ENCODE results near the gene CDH4. TPM values are rescaled to one million over a fixed set of nuclear protein-coding genes. Genes with fewer than 3 reads are reported as not detected.

CDH4 gene
- total and polyA plus RNA-seq, 2 of the 8 experiments (the other 6 are each of a cell fraction or from before 2014, with no cell fraction given) = 4.3 to 7.9 TPM

DNA sequence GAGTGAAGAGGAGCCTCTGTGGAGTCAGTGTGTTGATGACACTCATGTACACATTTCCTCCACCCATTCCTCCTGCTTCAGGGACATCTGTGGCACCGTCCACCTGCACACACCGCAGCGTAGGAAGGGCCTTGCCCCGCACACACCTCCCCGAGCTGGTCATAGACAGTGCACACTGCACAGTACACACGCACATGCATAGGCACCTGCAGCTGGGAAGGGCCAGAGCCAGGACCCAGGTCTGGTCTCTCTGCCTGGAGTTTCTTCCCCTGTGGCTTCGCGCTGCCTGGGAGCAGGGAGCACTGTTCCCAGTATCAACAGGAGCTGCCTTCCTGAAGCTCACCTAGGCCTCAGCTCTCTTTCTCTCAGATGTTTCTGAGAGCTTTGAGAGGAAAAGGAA is 473.1 kb downstream of the CDH4 start:
- H3K36me3 ChIP-seq (ENCODE audit: control insufficient read depth in 2 of 4, insufficient read depth in 4 of 4, low read length in 3 of 4) = no peaks in the 10 kb centered on the region; a peak in 1 of 8 replicates

More for the DNA sequence above, 473.1 kb downstream of the CDH4 start:
- no peak overlapping the region for H3K4me2 ChIP-seq (ENCODE audit: insufficient read depth in 1 of 2, low read depth in 2 of 2, low read length in 2 of 2)
- no peak overlapping the region for H4K91ac ChIP-seq (replicated peaks; ENCODE audit: insufficient read length, low read length)
- H3K27ac ChIP-seq (ENCODE audit: low read depth, low read length) = no peak overlapping the region
- no peaks in the 10 kb centered on the region for H3K79me1 ChIP-seq (ENCODE audit: low read depth, low read length)
- H3K79me2 ChIP-seq (ENCODE audit: control insufficient read depth in 1 of 2, insufficient read depth in 2 of 2, low read length in 2 of 2) = no peaks in the 10 kb centered on the region; a peak in 1 of 4 replicates
- peaks cover 2 to 6% (median 3%) of the 10 kb centered on the region in 4 experiments for H3K4me1 ChIP-seq (replicated peaks in 1 of 4; ENCODE audit: control insufficient read depth in 3 of 4, insufficient read depth in 4 of 4, low read length in 3 of 4)
- WGBS, 2 experiments (ENCODE audit: extremely low coverage in 1 of 2, insufficient coverage in 1 of 2, insufficient read length in 1 of 2, insufficient replicate concordance in 2 of 2, low coverage in 1 of 2, low lambda C conversion rate in 2 of 2, missing lambda C conversion rate in 1 of 2) = 92% methylated on average over 6 of the region's 8 CpGs; no CpG with 5 or more reads in 1 of the 2 experiments
- H3K23ac ChIP-seq (ENCODE audit: insufficient read length) = no peak overlapping the region
- peaks cover 3% of the 10 kb centered on the region; the same call in 1 of the 2 replicates for H3K23me2 ChIP-seq (ENCODE audit: low read depth, low read length)
- H2BK120ac ChIP-seq (replicated peaks; ENCODE audit: low read depth, low read length) = no peak overlapping the region
- CTCF ChIA-PET (ENCODE audit: partially characterized antibody) = interaction anchor here (0.6 to 3.6 kb wide), 24 partner anchors 9 to 463 kb away, joined by 3 to 11 read pairs (median 3); no protein-coding TSS in a partner anchor
- no peak overlapping the region for H2AK5ac ChIP-seq (ENCODE audit: low read depth, low read length)
- no peak overlapping the region for H3K18ac ChIP-seq (ENCODE audit: extremely low read depth, low read length)
- peaks cover 0 to 10% of the 10 kb centered on the region in 2 experiments for H4K20me1 ChIP-seq (replicated peaks in 1 of 2; ENCODE audit: control insufficient read depth in 1 of 2, insufficient read depth in 2 of 2, low read length in 2 of 2)
- no peak for TF ChIP-seq FOSL1 (IDR thresholded peaks at IDR 0.05; ENCODE audit: insufficient read depth, low read depth, low read length)
- TF ChIP-seq NRF1 (IDR thresholded peaks at IDR 0.05; ENCODE audit: low read depth, low read length) = no peak
- TF ChIP-seq RAD21 (IDR thresholded peaks at IDR 0.05 in 1 of 2, conservative IDR thresholded peaks at IDR 0.05 in 1 of 2; ENCODE audit: low read depth in 2 of 2, low read length in 2 of 2) = no peak
- no peak for TF ChIP-seq TEAD4 (IDR thresholded peaks at IDR 0.05; ENCODE audit: low read depth, low read length)
- TF ChIP-seq, protein P1, sequence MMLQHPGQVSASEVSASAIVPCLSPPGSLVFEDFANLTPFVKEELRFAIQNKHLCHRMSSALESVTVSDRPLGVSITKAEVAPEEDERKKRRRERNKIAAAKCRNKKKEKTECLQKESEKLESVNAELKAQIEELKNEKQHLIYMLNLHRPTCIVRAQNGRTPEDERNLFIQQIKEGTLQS (IDR thresholded peaks at IDR 0.05; ENCODE audit: insufficient read depth, low read depth, low read length) = no peak
- no peak for TF ChIP-seq BRCA1 (IDR thresholded peaks at IDR 0.05; ENCODE audit: low read depth, low read length)
- no peak for TF ChIP-seq ASH2L (IDR thresholded peaks at IDR 0.05; ENCODE audit: low read length)
- no peak for TF ChIP-seq SP4 (IDR thresholded peaks at IDR 0.05; ENCODE audit: low read length)
- TF ChIP-seq SIN3A (conservative IDR thresholded peaks at IDR 0.05 in 1 of 2, IDR thresholded peaks at IDR 0.05 in 1 of 2; ENCODE audit: low read depth in 1 of 2, low read length in 2 of 2) = no peak
- H2BK20ac ChIP-seq (ENCODE audit: low read length) = no peak overlapping the region
- no peak overlapping the region for H3K56ac ChIP-seq (replicated peaks; ENCODE audit: insufficient read length, low read depth, low read length)
- no peak for DNase-seq (ENCODE audit: low read depth in 1 of 2, low spot score in 2 of 2)
- no peak overlapping the region for H3K4ac ChIP-seq (replicated peaks; ENCODE audit: insufficient read length, low read depth, low read length)
- H3K9ac ChIP-seq (replicated peaks in 1 of 4; ENCODE audit: extremely low read depth in 1 of 4, low read depth in 3 of 4, low read length in 3 of 4) = no peak overlapping the region
- H2BK12ac ChIP-seq (ENCODE audit: low read depth, low read length) = 0 out of 2 replicates have a peak overlapping the region, but pooled peaks have one; percentile 50
- H4K8ac ChIP-seq (ENCODE audit: extremely low read depth, insufficient read depth, low read length) = peak overlapping the region; percentile 68
- no peak overlapping the region for H2BK15ac ChIP-seq (ENCODE audit: low read length)
- H3K4me3 ChIP-seq (ENCODE audit: extremely low read depth in 1 of 4, insufficient read depth in 2 of 4, low read depth in 3 of 4, low read length in 4 of 4) = no peak overlapping the region
- POLR2A ChIA-PET (ENCODE audit: partially characterized antibody) = no interaction called here
- FAIRE-seq = no peak
- H2AFZ ChIP-seq (ENCODE audit: low read length) = no peak overlapping the region
- no peak overlapping the region for H4K5ac ChIP-seq (ENCODE audit: insufficient read length, low read depth, low read length)
- H3K14ac ChIP-seq (ENCODE audit: insufficient read length) = no peak overlapping the region
- H3K27me3 ChIP-seq (replicated peaks in 1 of 4; ENCODE audit: control insufficient read depth in 3 of 4, extremely low read depth in 1 of 4, insufficient read depth in 3 of 4, low read length in 3 of 4) = peaks cover 0 to 6% (median 0%) of the 10 kb centered on the region in 4 experiments; a peak in 4 of 7 replicates
- no peak overlapping the region for H2BK5ac ChIP-seq (ENCODE audit: low read depth, low read length)
- peaks cover 0 to 6% of the 10 kb centered on the region in 2 experiments; a peak in 1 of 4 replicates for H3K9me3 ChIP-seq (ENCODE audit: insufficient read depth in 2 of 2, low read depth in 1 of 2, low read length in 1 of 2)

All from H1 (cell line).